GM12873 (cell line): Measurements from ENCODE around the gene SRRM3.

Source experiments
- TF ChIP-seq, protein P1 (sequence below): IDR thresholded peaks from 2 replicates; pipeline ENCODE4 v1.5.1; 2012; ENCODE audit warnings: low read depth, mild to moderate bottlenecking, moderate library complexity, low read length, control low read depth; ENCODE audit not compliant: insufficient read depth; ENCODE audit errors: missing control alignments

Gene SRRM3

DNA sequence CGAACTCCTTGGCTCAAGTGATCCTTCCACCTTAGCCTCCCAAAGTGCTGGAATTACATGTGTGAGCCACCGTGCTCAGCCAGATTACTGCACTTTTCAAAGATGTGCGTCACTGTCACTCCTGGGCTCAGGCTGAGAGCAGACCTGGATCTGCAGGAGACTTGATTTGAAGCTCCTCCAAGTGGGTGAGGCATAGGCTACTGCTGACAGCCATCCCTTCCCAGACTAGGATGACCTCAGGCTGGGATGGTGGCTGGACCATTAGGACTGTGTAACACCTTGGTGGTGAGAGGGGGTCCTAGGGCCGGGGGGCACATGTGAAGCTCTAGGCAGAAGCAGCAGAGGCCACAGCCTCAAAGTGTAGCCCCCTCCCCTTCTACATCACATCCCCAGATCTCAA lies 8.2 kb upstream of the SRRM3 start:
- TF ChIP-seq, protein P1, sequence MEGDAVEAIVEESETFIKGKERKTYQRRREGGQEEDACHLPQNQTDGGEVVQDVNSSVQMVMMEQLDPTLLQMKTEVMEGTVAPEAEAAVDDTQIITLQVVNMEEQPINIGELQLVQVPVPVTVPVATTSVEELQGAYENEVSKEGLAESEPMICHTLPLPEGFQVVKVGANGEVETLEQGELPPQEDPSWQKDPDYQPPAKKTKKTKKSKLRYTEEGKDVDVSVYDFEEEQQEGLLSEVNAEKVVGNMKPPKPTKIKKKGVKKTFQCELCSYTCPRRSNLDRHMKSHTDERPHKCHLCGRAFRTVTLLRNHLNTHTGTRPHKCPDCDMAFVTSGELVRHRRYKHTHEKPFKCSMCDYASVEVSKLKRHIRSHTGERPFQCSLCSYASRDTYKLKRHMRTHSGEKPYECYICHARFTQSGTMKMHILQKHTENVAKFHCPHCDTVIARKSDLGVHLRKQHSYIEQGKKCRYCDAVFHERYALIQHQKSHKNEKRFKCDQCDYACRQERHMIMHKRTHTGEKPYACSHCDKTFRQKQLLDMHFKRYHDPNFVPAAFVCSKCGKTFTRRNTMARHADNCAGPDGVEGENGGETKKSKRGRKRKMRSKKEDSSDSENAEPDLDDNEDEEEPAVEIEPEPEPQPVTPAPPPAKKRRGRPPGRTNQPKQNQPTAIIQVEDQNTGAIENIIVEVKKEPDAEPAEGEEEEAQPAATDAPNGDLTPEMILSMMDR = no peak

DNA sequence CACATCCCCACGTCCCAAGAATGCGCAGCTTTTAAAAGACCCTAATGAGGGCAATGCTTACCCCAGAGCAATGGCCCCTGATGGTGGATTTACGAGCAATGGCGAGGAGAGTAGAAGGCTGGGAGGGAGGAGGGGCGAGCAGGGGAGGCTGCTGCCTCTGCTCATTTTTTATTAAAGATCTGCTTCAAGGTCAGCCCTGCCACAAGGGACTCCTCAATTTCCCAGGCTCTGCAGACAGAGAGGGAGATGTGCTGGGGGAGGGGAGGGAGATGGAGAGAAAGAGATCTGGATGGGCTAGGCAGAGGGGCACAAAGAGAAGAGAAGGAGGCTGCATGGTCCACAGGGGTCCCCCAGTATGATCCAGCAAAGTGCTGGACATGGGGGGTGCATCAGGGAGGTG lies 7.8 kb upstream of the SRRM3 start:
- TF ChIP-seq, protein P1 = no peak

DNA sequence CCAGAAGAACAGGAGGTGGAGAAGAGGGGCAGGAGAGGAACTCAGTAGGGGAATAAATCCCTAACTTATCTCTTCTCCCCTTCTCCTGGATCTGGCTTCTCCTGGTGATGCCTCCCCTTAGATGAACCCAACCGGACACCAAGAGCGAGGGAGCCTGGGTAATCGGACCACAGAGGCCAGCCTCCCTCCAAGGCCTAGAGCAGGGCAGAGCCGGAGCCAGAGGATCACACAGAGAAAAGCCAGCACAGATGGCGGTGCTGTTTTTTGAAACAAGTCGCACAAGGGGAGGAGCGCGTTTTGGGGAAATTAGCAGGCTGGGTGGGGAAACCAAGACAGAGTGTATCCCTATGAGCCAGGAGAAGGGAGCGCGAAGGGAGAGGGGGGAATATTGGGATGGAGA lies 4.9 kb upstream of the SRRM3 start:
- TF ChIP-seq, protein P1 = no peak

DNA sequence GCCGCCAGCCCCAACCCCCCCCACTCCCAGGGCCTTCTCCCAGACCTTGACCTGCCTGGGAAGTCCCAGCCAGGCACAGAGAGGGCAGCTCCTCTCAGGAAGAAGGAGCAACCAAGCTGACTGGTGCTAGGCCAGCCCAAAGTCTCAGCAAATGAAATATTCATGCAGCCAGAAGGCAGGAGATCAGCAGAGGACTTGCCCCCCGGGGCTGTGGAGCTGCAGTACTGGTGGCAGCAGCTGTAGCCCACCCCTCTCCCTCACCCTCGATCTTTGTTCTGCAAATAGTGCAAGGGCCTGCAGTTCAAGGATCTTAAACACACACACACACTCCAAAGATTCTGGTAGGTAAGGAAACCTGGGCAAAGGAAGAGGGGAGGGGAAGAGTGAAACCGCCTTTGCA lies 3.5 kb upstream of the SRRM3 start:
- TF ChIP-seq, protein P1 = no peak

DNA sequence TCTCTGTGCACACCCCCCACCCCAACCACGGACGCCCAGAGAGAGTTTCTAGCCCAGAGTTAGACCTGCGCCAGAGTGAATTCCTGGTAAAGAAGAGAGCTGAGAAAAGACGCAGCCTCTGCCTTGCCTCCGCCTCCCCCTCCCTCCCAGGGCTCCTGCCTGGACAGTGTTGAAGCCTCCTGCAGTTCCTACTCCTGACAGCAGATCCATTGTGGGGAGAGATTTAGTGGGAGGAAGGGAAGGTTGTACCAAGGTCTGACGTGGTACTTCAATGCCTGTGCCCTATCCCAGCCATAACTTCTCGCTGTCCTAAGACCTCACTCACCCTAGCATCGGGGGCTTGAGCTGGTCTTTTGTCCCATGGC lies 952 bp downstream of the SRRM3 start:
- TF ChIP-seq, protein P1 = no peak

DNA sequence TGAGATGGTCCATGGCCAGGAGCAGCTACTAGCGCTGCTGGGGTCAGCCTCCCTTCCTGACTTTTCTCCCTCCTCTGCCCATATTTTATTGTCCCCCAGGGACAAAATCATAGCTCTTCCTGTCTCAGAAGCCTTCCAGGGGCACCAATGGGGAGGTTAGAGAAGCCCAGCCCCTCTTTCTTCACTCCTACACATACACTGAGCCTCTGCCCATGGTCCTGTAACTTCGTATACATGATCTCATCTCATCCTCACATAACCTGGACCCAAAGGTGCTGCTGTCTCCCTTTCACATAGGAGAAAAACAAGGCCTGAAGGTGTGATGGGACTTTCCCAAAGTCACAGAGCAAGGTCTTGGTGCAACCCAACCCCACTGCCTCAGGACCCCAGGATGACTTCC lies 2.5 kb downstream of the SRRM3 start:
- TF ChIP-seq, protein P1 = no peak

DNA sequence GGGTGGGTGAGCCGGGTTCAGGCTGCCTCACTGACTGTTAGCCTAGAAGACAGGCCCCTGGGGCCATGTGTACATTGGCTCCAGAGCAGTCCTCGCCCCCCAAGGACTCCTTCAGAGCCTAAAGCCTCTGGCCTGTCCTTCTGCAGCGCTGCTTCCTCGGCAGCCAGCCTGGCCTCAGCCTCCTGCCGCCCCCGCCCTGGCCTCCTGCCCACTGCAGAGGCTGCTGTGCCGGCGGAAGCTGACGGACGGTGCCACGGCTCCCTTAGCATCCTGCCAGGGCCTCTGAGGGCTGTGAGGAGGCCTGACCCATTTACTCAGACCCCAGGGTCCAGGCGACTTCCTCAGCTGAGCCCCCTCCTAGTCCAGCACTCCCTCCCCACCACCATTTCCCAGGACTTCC lies 4.9 kb downstream of the SRRM3 start:
- TF ChIP-seq, protein P1 = no peak

DNA sequence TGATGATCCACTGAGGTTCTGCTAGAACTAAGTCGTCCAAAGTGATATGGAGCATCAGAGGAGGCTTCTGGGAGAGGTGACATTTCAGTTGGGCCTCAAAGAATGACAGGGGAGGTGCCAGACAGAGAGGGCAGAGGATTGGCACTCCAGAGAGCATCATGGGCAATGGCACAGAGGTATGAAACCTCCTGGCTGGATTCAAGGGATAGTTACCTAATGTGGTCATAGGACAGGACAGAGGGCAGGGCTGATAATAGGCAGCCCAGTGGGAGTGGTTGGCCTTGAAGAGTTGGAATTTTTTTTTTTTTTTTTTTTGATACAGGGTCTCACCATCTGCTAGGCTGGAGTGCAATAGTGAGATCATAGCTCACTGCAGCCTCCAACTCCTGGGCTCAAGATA lies 7.6 kb downstream of the SRRM3 start:
- TF ChIP-seq, protein P1 = no peak
